Lung (tissue), 12 donors: ENCODE measurements around the gene TMEM169. TPM values are rescaled to one million over a fixed set of nuclear protein-coding genes. Genes with fewer than 3 reads are reported as not detected.
A peak's percentile ranks its signal among the peaks of the same experiment; 100 is the strongest.

Source experiments
- ATAC-seq: fragments of 200-7000 bp; cut with Tn5 transposase; one replicate; pipeline ENCODE4 v1.9.1; 2020; ENCODE audit warnings: moderate number of reproducible peaks; ENCODE audit not compliant: insufficient read depth, low FRiP score
- DNase-seq, 3 donors: peaks; one replicate each; pipeline ENCODE4 v3.0.0-alpha.2; 2013 to 2017
- H3K27ac ChIP-seq, 2 donors: one replicate each; pipeline ENCODE4 v1.5.1; 2013; ENCODE audit warnings: mild to moderate bottlenecking in 2 of 2, moderate library complexity in 2 of 2, control low read depth in 1 of 2, inconsistent platforms in 1 of 2, low read depth in 1 of 2, low read length in 1 of 2
- H3K27me3 ChIP-seq, 3 donors: one replicate each; pipeline ENCODE4 v1.5.1; 2013; ENCODE audit warnings: low read length in 2 of 3; ENCODE audit not compliant: control insufficient read depth in 3 of 3, insufficient read depth in 3 of 3
- H3K36me3 ChIP-seq, 4 donors: one replicate each; pipeline ENCODE4 v1.5.1; 2013; ENCODE audit warnings: low read length in 4 of 4, mild to moderate bottlenecking in 1 of 4, moderate library complexity in 1 of 4; ENCODE audit not compliant: control insufficient read depth in 4 of 4, insufficient read depth in 4 of 4
- H3K4me1 ChIP-seq, 5 donors: one replicate each; pipeline ENCODE4 v1.5.1; 2013; ENCODE audit warnings: low read length in 5 of 5, mild to moderate bottlenecking in 2 of 5, moderate library complexity in 1 of 5; ENCODE audit not compliant: control insufficient read depth in 5 of 5, insufficient read depth in 5 of 5
- H3K4me3 ChIP-seq: one replicate; pipeline ENCODE4 v1.5.1; 2013; ENCODE audit warnings: mild to moderate bottlenecking, control low read depth, moderate library complexity
- H3K9ac ChIP-seq, 2 donors: one replicate each; pipeline ENCODE4 v1.5.1; 2013; ENCODE audit warnings: low read length in 2 of 2, control low read depth in 1 of 2; ENCODE audit not compliant: insufficient read depth in 1 of 2
- H3K9me3 ChIP-seq, 4 donors: one replicate each; pipeline ENCODE4 v1.5.1; 2013; ENCODE audit warnings: low read length in 3 of 4, mild to moderate bottlenecking in 1 of 4, moderate library complexity in 1 of 4; ENCODE audit not compliant: control insufficient read depth in 4 of 4, insufficient read depth in 3 of 4
- CTCF ChIP-seq: IDR thresholded peaks from 2 replicates; pipeline ENCODE4 v1.5.1; 2012; ENCODE audit warnings: mild to moderate bottlenecking; ENCODE audit errors: control extremely low read depth, extremely low read depth
- WGBS, 2 donors: extraction: QIAGEN DNeasy Blood & Tissue Kit; methylation state at CpG; one replicate each; pipeline ENCODE4 v1.1.7; 2013; 5-methylcytosine and 5-hydroxymethylcytosine counted together
- polyA plus RNA-seq, 2 donors: library from polyadenylated mRNA; stranded (reverse); fragments of 200-250 nt; gene quantifications; one replicate each; pipeline ENCODE4 v1.2.1, GENCODE V29; 2013
- total RNA-seq, 2 donors: library from RNA; depleted of rRNA in 1 of 2; stranded (reverse); fragments of >200 nt in 1 of 2; gene quantifications; one replicate each; pipeline ENCODE4 v1.2.1, GENCODE V29; 2014 to 2021
- donor health status: control.
- donor health status: control.
- donor health status: Bipolar disorder and iron deficiency.
- donor health status: healthy.
- donor health status: DM: yes; HTN: yes; CAD: no.

Gene TMEM169
- total and polyA plus RNA-seq, 4 donors: 0.14 to 0.67 (median 0.62) TPM

- peak overlapping the region in 1 of 2 donors; percentile 95 for H3K9ac ChIP-seq
- WGBS, 2 donors: 13 to 23% methylated on average over 1 of the region's 1 CpG
- H3K4me1 ChIP-seq: peaks cover 0 to 33% (median 11%) of the 10 kb centered on the region in 5 donors
- H3K36me3 ChIP-seq: peaks cover 9 to 41% (median 25%) of the 10 kb centered on the region in 4 donors
- H3K27me3 ChIP-seq: no peaks in the 10 kb centered on the region
- no peak for ATAC-seq
- no peak overlapping the region for H3K4me3 ChIP-seq
- no peak overlapping the region for H3K27ac ChIP-seq
- no peaks in the 10 kb centered on the region for H3K9me3 ChIP-seq
- DNase-seq: no peak
- no peak for TF ChIP-seq CTCF
Measured at GRCh38 chr2:216110620-216111019, 28.9 kb downstream of the TMEM169 start.

GRCh38 chr2:216111122-216111521 is 29.4 kb downstream of the TMEM169 start:
- H3K9me3 ChIP-seq: no peaks in the 10 kb centered on the region
- no peak overlapping the region for H3K4me3 ChIP-seq
- peak overlapping the region in 1 of 2 donors; percentile 38 for H3K9ac ChIP-seq
- H3K36me3 ChIP-seq: peaks cover 9 to 43% (median 28%) of the 10 kb centered on the region in 4 donors
- DNase-seq (no peak), ATAC-seq (no peak)
- WGBS, 2 donors: 89 to 91% methylated on average over 7 of the region's 7 CpGs
- peaks cover 0 to 35% (median 11%) of the 10 kb centered on the region in 5 donors for H3K4me1 ChIP-seq
- no peak overlapping the region for H3K27ac ChIP-seq
- H3K27me3 ChIP-seq: no peaks in the 10 kb centered on the region
- TF ChIP-seq CTCF: no peak

GRCh38 chr2:216112926-216113325 is 31.2 kb downstream of the TMEM169 start:
- no peaks in the 10 kb centered on the region for H3K9me3 ChIP-seq
- 72 to 87% methylated on average over 4 of the region's 4 CpGs for WGBS, 2 donors
- TF ChIP-seq CTCF: no peak
- H3K4me1 ChIP-seq: peaks cover 2 to 46% (median 11%) of the 10 kb centered on the region in 5 donors
- H3K27me3 ChIP-seq: no peaks in the 10 kb centered on the region
- no peak overlapping the region for H3K4me3 ChIP-seq
- no peak overlapping the region for H3K27ac ChIP-seq
- H3K36me3 ChIP-seq: peaks cover 18 to 60% (median 35%) of the 10 kb centered on the region in 4 donors
- DNase-seq (no peak), ATAC-seq (no peak)
- no peak overlapping the region for H3K9ac ChIP-seq

- Histone ChIP-seq H3K36me3 (peaks cover 20 to 67% (median 41%) of the 10 kb centered on the region in 4 donors), H3K27ac (no peak overlapping the region), H3K27me3 (no peaks in the 10 kb centered on the region), H3K9me3 (no peaks in the 10 kb centered on the region), H3K4me1 (peaks cover 0 to 45% (median 8%) of the 10 kb centered on the region in 5 donors), H3K9ac (peak overlapping the region in 1 of 2 donors; percentile 39), H3K4me3 (no peak overlapping the region)
- no peak for DNase-seq
- 86 to 90% methylated on average over 3 of the region's 3 CpGs for WGBS, 2 donors
- ATAC-seq: no peak
- no peak for TF ChIP-seq CTCF
Measured at GRCh38 chr2:216113572-216113971, 31.9 kb downstream of the TMEM169 start.
